Fibroblast of lung (primary cell): ENCODE data around the gene SPTBN5.

Experiments
- CTCF ChIP-seq, 2 donors: IDR thresholded peaks in 1 of 2; conservative IDR thresholded peaks in 1 of 2; 1 replicate in 1 of 2; 2 replicates in 1 of 2; pipeline ENCODE4 v1.5.1; 2011 to 2012; ENCODE audit warnings: low read length in 2 of 2, control low read depth in 1 of 2, inconsistent platforms in 1 of 2, low read depth in 1 of 2, mild to moderate bottlenecking in 1 of 2
- EZH2 ChIP-seq: IDR thresholded peaks from 2 replicates; pipeline ENCODE4 v1.5.1; 2012; ENCODE audit warnings: low read length, control low read depth, mild to moderate bottlenecking; ENCODE audit errors: missing control alignments

GRCh38 chr15:41847981-41848380 lies 45.9 kb downstream of the SPTBN5 start:
- TF ChIP-seq EZH2 (no peak), CTCF (conservative IDR thresholded peaks at IDR 0.05 in 1 of 2, IDR thresholded peaks at IDR 0.05 in 1 of 2; ENCODE audit: low read depth in 1 of 2, low read length in 2 of 2) (no peak)
